ENCODE measurements around the gene HS3ST6. TPM values are rescaled to one million over a fixed set of nuclear protein-coding genes. Genes with fewer than 3 reads are reported as not detected.
A peak's percentile ranks its signal among the peaks of the same experiment; 100 is the strongest.
"Not testable (repeated sequence)": the region's sequence is repeated elsewhere in the genome, so short reads cannot be mapped to it uniquely, and the experiment has no call there.

Gene HS3ST6
- total and polyA plus RNA-seq, 2 donors (not counting 3 experiments of a cell fraction or from before 2014, with no cell fraction given): not detected

- Histone ChIP-seq H3K36me3 (ENCODE audit: control insufficient read depth in 2 of 2, extremely low read depth in 1 of 2, insufficient read depth in 2 of 2, low read length in 2 of 2) (no peaks in the 10 kb centered on the region), H3K4me1 (ENCODE audit: control insufficient read depth, extremely low read depth, insufficient read depth, low read length) (no peaks in the 10 kb centered on the region), H3K79me2 (ENCODE audit: control insufficient read depth, insufficient read depth, low read length) (no peaks in the 10 kb centered on the region), H3K27ac (ENCODE audit: insufficient read depth, low read depth, low read length) (no peak overlapping the region), H3K4me2 (ENCODE audit: insufficient read depth, low read length) (no peak overlapping the region), H3K9me3 (replicated peaks; ENCODE audit: control insufficient read depth, insufficient read depth, low read length) (no peaks in the 10 kb centered on the region), H3K27me3 (ENCODE audit: control insufficient read depth in 2 of 2, insufficient read depth in 2 of 2, low read length in 2 of 2) (peaks cover 44 to 51% of the 10 kb centered on the region in 2 experiments), H3K9me1 (replicated peaks; ENCODE audit: control insufficient read depth, extremely low read depth, insufficient read depth, low read length) (no peaks in the 10 kb centered on the region), H3K9ac (replicated peaks; ENCODE audit: extremely low read depth, insufficient read depth, low read length) (no peak overlapping the region), H4K20me1 (replicated peaks; ENCODE audit: control insufficient read depth, extremely low read depth, insufficient read depth, low read length) (no peaks in the 10 kb centered on the region), H2AFZ (ENCODE audit: low read depth, low read length) (no peak overlapping the region), H3K4me3 (replicated peaks in 1 of 3; ENCODE audit: insufficient read depth in 1 of 3, low read depth in 1 of 3, low read length in 3 of 3) (no peak overlapping the region)
- no TSS peak for BruUV-seq (replicated peaks)
- dilution Hi-C loops (cut with MboI; ENCODE audit: extremely low pct_ligation_motif_present, low sequenced_read_pairs): no loop called here
- POLR2A ChIA-PET: no interaction called here
- FAIRE-seq: no peak
- intact Hi-C loops (cut with micrococcal nuclease): no loop called here
- DNase-seq (ENCODE audit: low read depth, low spot score): peak; percentile 29
- TF ChIP-seq EZH2 (IDR thresholded peaks at IDR 0.05; ENCODE audit: borderline replicate concordance, low read depth, low read length, severe bottlenecking) (peak; percentile 23), CTCF (IDR thresholded peaks at IDR 0.05; ENCODE audit: extremely low read depth in 1 of 2, insufficient read depth in 1 of 2, low read depth in 1 of 2, low read length in 2 of 2) (no peak)
- CTCF ChIA-PET: no interaction called here
Measured at GRCh38 chr16:1920727-1921171, 2.5 kb upstream of the HS3ST6 start.

- dilution Hi-C loops (cut with MboI; ENCODE audit: extremely low pct_ligation_motif_present, low sequenced_read_pairs); H2AFZ ChIP-seq (ENCODE audit: low read depth, low read length); FAIRE-seq; H3K36me3 ChIP-seq (ENCODE audit: control insufficient read depth in 2 of 2, extremely low read depth in 1 of 2, insufficient read depth in 2 of 2, low read length in 2 of 2); H3K4me1 ChIP-seq (ENCODE audit: control insufficient read depth, extremely low read depth, insufficient read depth, low read length); H3K4me3 ChIP-seq (replicated peaks in 1 of 3; ENCODE audit: insufficient read depth in 1 of 3, low read depth in 1 of 3, low read length in 3 of 3); DNase-seq (ENCODE audit: low read depth, low spot score); H3K9me1 ChIP-seq (replicated peaks; ENCODE audit: control insufficient read depth, extremely low read depth, insufficient read depth, low read length); H3K9me3 ChIP-seq (replicated peaks; ENCODE audit: control insufficient read depth, insufficient read depth, low read length); CTCF ChIA-PET; H3K9ac ChIP-seq (replicated peaks; ENCODE audit: extremely low read depth, insufficient read depth, low read length); H3K27ac ChIP-seq (ENCODE audit: insufficient read depth, low read depth, low read length); H3K4me2 ChIP-seq (ENCODE audit: insufficient read depth, low read length); intact Hi-C loops (cut with micrococcal nuclease); BruUV-seq (replicated peaks); H3K79me2 ChIP-seq (ENCODE audit: control insufficient read depth, insufficient read depth, low read length); H4K20me1 ChIP-seq (replicated peaks; ENCODE audit: control insufficient read depth, extremely low read depth, insufficient read depth, low read length): not testable (repeated sequence)
- H3K27me3 ChIP-seq (ENCODE audit: control insufficient read depth in 2 of 2, insufficient read depth in 2 of 2, low read length in 2 of 2): peaks cover 44 to 51% of the 10 kb centered on the region in 2 experiments
- POLR2A ChIA-PET: interaction anchor here (1.1 kb wide), 1 partner anchor 8 kb away, joined by 3 read pairs; no protein-coding TSS in a partner anchor
Measured at GRCh38 chr16:1920122-1920521, 1.9 kb upstream of the HS3ST6 start.
